Hepatocyte (in vitro differentiated cells): ENCODE measurements around the gene COG2. TPM values are rescaled to one million over a fixed set of nuclear protein-coding genes. Genes with fewer than 3 reads are reported as not detected.

Experiments used
- DNase-seq: peaks from one replicate; pipeline ENCODE4 v3.0.0-alpha.2; 2016; ENCODE audit warnings: low spot score
- H2AFZ ChIP-seq: fragments of 200-600 bp; sonication (generic); 2 replicates; pipeline ENCODE4 v1.6.0; 2016; ENCODE audit warnings: antibody characterized with exemption, mild to moderate bottlenecking
- H3K27ac ChIP-seq: fragments of 200-600 bp; sonication (generic); 2 replicates; pipeline ENCODE4 v1.5.1; 2016; ENCODE audit warnings: mild to moderate bottlenecking
- H3K27me3 ChIP-seq: fragments of 200-600 bp; sonication (generic); 2 replicates; pipeline ENCODE4 v1.6.1; 2016
- H3K36me3 ChIP-seq: fragments of 200-600 bp; sonication (generic); replicated peaks from 2 replicates; pipeline ENCODE4 v1.5.1; 2016; ENCODE audit warnings: low read depth; ENCODE audit not compliant: insufficient read depth
- H3K4me1 ChIP-seq: fragments of 200-600 bp; sonication (generic); 2 replicates; pipeline ENCODE4 v1.5.1; 2016; ENCODE audit warnings: mild to moderate bottlenecking, moderate library complexity; ENCODE audit not compliant: insufficient read depth
- H3K4me2 ChIP-seq: fragments of 200-600 bp; sonication (generic); 2 replicates; pipeline ENCODE4 v1.6.0; 2016
- H3K4me3 ChIP-seq: fragments of 200-600 bp; sonication (generic); 2 replicates; pipeline ENCODE4 v1.5.1; 2016; ENCODE audit warnings: mild to moderate bottlenecking
- H3K79me2 ChIP-seq: fragments of 200-600 bp; sonication (generic); 2 replicates; pipeline ENCODE4 v1.6.0; 2017; ENCODE audit warnings: mild to moderate bottlenecking
- H3K9me2 ChIP-seq: fragments of 200-600 bp; sonication (generic); replicated peaks from 2 replicates; pipeline ENCODE4 v1.6.0; 2017; ENCODE audit warnings: mild to moderate bottlenecking; ENCODE audit not compliant: insufficient read depth
- H3K9me3 ChIP-seq: fragments of 200-600 bp; sonication (generic); 2 replicates; pipeline ENCODE4 v1.5.1; 2016; ENCODE audit warnings: low read depth, mild to moderate bottlenecking
- H4K20me1 ChIP-seq: fragments of 200-600 bp; sonication (generic); 2 replicates; pipeline ENCODE4 v1.6.0; 2016; ENCODE audit warnings: mild to moderate bottlenecking; ENCODE audit not compliant: insufficient read depth, poor library complexity, severe bottlenecking
- CTCF ChIP-seq: fragments of 200-600 bp; sonication (generic); IDR thresholded peaks from 2 replicates; pipeline ENCODE4 v1.5.1; 2016; ENCODE audit warnings: antibody characterized with exemption, mild to moderate bottlenecking; ENCODE audit not compliant: poor library complexity
- EZH2 ChIP-seq: fragments of 200-600 bp; sonication (generic); IDR thresholded peaks from 2 replicates; pipeline ENCODE4 v1.6.1; 2016; ENCODE audit warnings: antibody characterized with exemption, mild to moderate bottlenecking, borderline replicate concordance
- EZH2phosphoT487 ChIP-seq: fragments of 200-600 bp; sonication (generic); IDR thresholded peaks from one replicate; pipeline ENCODE4 v1.6.1; 2018; ENCODE audit warnings: antibody characterized with exemption, mild to moderate bottlenecking, low read depth, moderate library complexity; ENCODE audit not compliant: unreplicated experiment, severe bottlenecking
- WGBS: methylation state at CpG from one replicate; pipeline ENCODE4 v1.1.6; 2016; ENCODE audit warnings: low lambda C conversion rate; ENCODE audit errors: missing lambda C conversion rate; 5-methylcytosine and 5-hydroxymethylcytosine counted together
- polyA plus RNA-seq: library from polyadenylated mRNA; unstranded; fragments of >200 nt; fragmentation: Nextera tagmentation; extraction: Ambion mirVana; gene quantifications from 2 replicates; pipeline ENCODE4 v1.2.1, GENCODE V29; 2016
- total RNA-seq: library from RNA; depleted of rRNA; stranded (reverse); fragments of >200 nt; gene quantifications from 2 replicates; pipeline ENCODE4 v1.2.3, GENCODE V29; 2014

The COG2 gene
- total and polyA plus RNA-seq, 2 experiments from 2014 or later: 25.3 to 46.2 TPM

GRCh38 chr1:230682882-230683610, 40.8 kb downstream of the COG2 start:
- Histone ChIP-seq H3K9me3 (no peaks in the 10 kb centered on the region), H3K27ac (peak overlapping the region; percentile 71), H4K20me1 (no peaks in the 10 kb centered on the region), H3K4me1 (peaks cover 34% of the 10 kb centered on the region), H3K79me2 (no peaks in the 10 kb centered on the region), H3K4me2 (no peak overlapping the region), H3K4me3 (no peak overlapping the region), H3K36me3 (no peaks in the 10 kb centered on the region), H2AFZ (no peak overlapping the region), H3K9me2 (no peaks in the 10 kb centered on the region), H3K27me3 (no peaks in the 10 kb centered on the region)
- TF ChIP-seq EZH2 (no peak), CTCF (no peak), EZH2phosphoT487 (no peak)
- WGBS: 81% methylated on average over 9 of the region's 9 CpGs
- DNase-seq: no peak

GRCh38 chr1:230684146-230684545, 41.9 kb downstream of the COG2 start:
- Histone ChIP-seq H2AFZ (no peak overlapping the region), H3K79me2 (no peaks in the 10 kb centered on the region), H3K36me3 (no peaks in the 10 kb centered on the region), H3K27ac (peak overlapping the region; percentile 71), H3K9me2 (no peaks in the 10 kb centered on the region), H3K4me1 (peaks cover 34% of the 10 kb centered on the region), H4K20me1 (no peaks in the 10 kb centered on the region), H3K9me3 (no peaks in the 10 kb centered on the region), H3K4me2 (no peak overlapping the region), H3K4me3 (no peak overlapping the region), H3K27me3 (no peaks in the 10 kb centered on the region)
- DNase-seq: peak; percentile 36
- 86% methylated on average over 2 of the region's 2 CpGs for WGBS
- TF ChIP-seq EZH2: no peak
- TF ChIP-seq CTCF: no peak
- TF ChIP-seq EZH2phosphoT487: no peak

- peaks cover 33% of the 10 kb centered on the region for H3K4me1 ChIP-seq
- no peaks in the 10 kb centered on the region for H4K20me1 ChIP-seq
- H3K79me2 ChIP-seq: no peaks in the 10 kb centered on the region
- TF ChIP-seq CTCF: no peak
- TF ChIP-seq EZH2: no peak
- TF ChIP-seq EZH2phosphoT487: no peak
- H3K4me3 ChIP-seq: no peak overlapping the region
- no peaks in the 10 kb centered on the region for H3K9me2 ChIP-seq
- no peak for DNase-seq
- no peak overlapping the region for H2AFZ ChIP-seq
- whole genome bisulfite sequencing: 95% methylated on average over 5 of the region's 5 CpGs
- no peaks in the 10 kb centered on the region for H3K27me3 ChIP-seq
- H3K27ac ChIP-seq: no peak overlapping the region
- no peaks in the 10 kb centered on the region for H3K36me3 ChIP-seq
- H3K4me2 ChIP-seq: no peak overlapping the region
- no peaks in the 10 kb centered on the region for H3K9me3 ChIP-seq
Measured at GRCh38 chr1:230684998-230685397, 42.7 kb downstream of the COG2 start.

- Histone ChIP-seq H3K36me3 (no peaks in the 10 kb centered on the region), H3K27ac (no peak overlapping the region), H3K27me3 (no peaks in the 10 kb centered on the region), H4K20me1 (no peaks in the 10 kb centered on the region), H3K4me2 (no peak overlapping the region), H2AFZ (no peak overlapping the region), H3K4me3 (no peak overlapping the region), H3K9me2 (no peaks in the 10 kb centered on the region), H3K4me1 (peaks cover 20% of the 10 kb centered on the region), H3K79me2 (no peaks in the 10 kb centered on the region), H3K9me3 (no peaks in the 10 kb centered on the region)
- 88% methylated on average over 5 of the region's 5 CpGs for WGBS
- no peak for TF ChIP-seq EZH2
- no peak for TF ChIP-seq CTCF
- no peak for TF ChIP-seq EZH2phosphoT487
- no peak for DNase-seq
Measured at GRCh38 chr1:230686747-230687146, 44.5 kb downstream of the COG2 start.
